ENCODE measurements around the gene PGM2.
A peak's percentile ranks its signal among the peaks of the same experiment; 100 is the strongest.

Gene PGM2

DNA sequence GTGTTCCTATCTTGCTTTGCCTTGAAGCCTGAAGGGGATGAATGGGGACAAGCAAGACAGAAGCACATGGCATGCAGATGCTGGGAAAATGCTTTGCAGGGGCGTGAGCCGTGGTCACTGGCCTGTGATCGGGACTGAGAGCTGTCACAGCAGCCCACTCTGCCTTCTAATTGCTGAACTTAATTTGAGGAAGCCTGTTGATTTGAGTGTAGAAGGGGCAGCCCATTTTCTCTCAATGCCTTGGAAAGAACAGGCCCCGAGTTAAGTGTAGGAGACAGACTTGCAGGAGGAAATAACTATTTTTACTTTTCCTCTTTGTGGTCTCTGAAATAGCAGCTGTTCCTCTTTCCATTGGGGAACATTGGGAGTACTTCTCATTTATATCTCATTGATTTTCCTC is 38.3 kb downstream of the PGM2 start:
- no peak for DNase-seq (ENCODE audit: low read depth in 3 of 3)

DNA sequence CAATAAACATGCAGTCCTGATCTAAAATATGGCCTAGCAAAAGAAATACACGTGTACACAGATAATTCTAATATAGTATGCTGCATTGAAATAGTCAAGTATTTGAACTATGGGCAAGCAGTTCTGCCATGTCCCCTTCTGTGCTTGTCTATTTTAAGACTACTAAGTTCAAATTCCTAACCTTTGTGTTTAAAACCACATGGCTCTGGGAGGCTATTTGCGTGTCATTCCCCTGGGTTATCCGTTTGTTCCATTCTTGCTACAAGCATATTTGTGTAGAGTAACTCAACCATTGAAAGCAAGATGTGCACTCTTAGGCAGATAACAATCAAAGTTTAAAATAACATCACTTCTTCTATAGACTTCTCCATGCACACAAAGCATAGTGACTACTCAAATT is 39.0 kb downstream of the PGM2 start:
- no peak for DNase-seq (ENCODE audit: low read depth in 3 of 3)

DNA sequence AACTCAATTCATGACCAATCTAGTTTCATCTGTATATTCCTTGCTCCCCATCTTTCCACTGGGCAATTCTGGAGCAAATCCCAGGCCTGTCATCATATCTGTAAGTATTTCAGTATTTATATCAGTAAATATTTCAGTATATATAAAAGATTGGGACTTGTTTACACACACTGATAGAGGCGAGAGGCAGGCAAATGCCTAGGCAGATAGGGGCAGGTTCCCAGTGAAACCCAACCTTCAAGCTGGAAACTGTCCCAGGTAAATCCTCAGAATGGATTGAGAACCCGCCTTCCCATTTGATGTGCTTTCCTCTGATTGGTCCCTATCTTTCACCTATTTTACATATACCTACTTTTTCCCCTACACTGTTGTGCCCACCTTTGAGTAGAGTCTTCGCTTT is 40.6 kb downstream of the PGM2 start:
- DNase-seq (ENCODE audit: low read depth in 3 of 3): no peak

DNA sequence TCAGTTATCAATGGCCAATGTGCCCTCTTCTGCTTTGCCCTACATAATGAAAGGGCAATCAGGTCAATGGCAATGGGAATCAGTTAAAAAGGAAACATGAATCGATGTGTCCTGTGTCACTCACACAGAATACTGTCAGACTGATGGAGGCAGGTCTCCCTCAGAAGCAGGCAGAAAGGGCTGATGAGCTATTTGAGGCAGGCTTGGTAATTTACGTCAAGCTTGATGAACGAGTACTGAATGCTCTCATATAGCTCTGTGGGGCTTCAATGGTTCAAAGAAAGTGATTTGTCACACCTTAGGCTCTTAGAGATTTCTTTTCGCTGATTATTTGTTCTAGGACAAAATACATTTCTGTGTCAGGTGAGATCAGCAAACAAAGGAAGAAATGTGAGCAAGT is 41.8 kb downstream of the PGM2 start:
- DNase-seq (ENCODE audit: low read depth in 3 of 3): no peak

DNA sequence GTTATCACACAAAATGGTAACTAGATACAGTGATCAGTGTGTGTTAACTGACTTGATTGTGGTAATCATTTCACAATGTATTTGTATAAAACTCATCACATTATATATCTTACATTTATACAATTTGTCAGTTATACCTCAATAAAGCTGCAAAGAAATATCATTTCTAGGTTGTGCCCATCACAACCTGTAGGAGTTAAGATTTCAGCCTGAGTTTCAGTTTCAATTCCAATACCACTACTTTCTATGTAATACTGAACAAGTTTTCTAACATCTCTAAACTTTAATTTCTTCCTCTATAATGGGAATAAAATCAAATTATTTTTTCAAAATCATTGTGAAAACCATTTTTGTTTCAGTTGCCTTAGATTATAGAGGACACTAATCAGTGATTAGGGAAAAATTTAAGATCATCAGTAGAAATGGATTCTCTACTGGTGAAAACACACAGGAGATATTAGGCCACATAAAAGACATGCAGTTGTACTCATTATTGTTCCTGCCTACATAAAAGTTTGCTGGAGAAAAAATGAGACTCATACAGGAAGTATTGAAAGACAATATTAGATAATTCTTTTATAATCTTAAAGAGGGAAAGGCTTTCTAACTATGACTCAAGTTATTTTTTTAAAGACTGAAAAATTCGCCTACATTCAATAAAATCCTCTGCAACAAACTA is 46.0 kb downstream of the PGM2 start:
- DNase-seq (ENCODE audit: low read depth in 3 of 3): no peak

DNA sequence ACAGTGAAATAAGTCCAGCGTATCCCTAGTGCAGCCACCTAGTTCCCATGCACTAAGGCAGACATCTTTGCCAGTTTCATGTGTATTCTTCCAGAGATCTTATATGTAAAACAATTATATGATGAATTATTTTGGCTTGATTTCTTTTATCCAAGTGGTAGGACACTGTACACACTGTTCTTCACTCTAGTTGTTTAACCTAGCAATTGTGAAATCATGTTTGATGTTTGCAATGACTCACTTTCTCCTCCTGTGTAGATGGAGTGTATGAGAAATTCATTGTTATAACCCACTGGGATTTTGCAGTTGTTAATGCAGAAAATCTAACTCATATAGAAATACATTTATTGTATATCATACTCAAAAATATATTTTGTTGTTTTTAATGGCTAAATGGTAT is 46.9 kb downstream of the PGM2 start:
- no peak for DNase-seq (ENCODE audit: low read depth in 3 of 3)

DNA sequence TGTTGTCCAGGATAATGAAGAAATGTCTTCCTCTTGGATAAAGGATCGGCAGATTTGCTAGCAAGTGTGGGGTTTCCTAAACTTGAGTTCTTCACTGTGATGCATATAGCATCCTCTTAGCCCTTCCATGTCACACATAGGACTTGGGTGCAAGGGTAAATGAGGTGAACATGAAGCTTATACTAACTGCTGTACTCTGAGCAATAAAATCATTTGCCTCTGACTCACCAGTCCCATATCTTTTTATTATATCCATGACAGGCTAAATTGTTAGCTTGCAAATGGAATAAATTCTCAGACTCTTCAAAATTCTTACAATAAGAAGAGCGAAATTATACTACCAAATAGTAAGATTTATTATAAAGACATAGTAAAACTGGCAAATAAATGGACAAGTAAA is 49.7 kb downstream of the PGM2 start:
- DNase-seq (ENCODE audit: low read depth in 3 of 3): no peak

DNA sequence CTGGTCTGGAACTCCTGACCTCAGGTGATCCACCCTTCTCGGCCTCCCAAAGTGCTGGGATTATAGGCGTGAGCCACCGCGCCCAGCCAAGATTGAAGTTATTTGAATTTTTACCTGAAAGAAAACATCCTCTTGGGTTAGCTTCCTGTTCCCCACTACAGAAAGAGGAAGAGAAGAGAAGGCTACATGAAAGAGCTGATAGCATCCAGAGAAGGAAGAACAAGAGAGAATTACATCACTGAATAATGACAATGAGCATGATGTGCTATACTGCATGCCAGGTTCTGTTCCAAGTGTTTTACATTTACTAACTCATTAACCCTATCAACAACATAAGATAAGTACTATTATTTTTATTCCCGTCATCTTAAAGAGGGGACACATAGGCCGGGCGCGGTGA is 52.9 kb downstream of the PGM2 start:
- DNase-seq (ENCODE audit: low read depth in 3 of 3): no peak

DNA sequence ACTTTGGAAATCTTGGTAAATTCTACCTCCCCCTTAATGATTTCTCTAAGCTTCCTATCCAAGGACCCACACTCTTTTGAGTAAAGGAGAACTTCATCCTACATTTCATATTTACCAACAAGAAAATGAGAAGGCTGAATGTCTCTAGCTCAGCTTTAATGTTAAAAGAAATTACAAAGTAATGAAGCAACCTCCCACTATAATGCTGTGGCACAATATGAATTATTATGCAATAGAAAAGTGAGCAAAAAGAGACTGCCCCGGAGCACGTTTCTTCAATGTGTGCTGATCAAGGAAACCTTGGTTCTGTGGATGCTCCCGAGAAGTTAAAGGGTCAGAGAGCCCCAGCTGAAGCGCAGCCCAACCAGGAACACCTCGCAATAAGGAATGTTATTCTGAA is 55.3 kb downstream of the PGM2 start:
- DNase-seq (ENCODE audit: low read depth in 3 of 3): no peak

DNA sequence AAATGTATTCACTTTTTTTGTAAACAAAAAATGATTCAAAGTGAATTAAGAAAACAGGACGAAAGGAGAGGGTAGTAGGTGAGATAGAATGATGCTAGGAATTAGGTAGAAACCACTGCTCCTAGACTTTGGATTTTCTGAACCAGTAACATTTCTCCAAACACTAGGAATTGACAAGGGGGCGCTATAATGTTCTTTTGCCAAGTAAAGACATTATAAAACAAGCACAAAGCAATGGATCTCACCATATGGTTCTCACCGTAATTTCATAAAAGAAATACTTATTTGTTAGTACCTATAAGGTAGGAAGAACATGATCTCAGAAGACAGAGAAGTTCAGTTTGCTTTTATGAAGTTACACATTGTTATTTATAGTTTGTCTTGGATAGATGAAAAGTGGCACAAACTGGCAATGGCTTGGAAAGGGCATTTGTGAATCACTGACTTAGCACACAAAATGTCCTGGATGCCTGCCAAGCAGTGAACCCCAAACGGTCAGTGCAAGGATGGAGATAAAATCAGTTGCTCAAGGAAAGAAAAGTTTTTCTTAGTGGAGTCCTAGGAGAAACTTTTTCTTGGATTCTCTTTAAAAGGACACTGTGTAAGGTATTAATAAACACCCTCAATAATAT is 56.3 kb downstream of the PGM2 start:
- no peak for DNase-seq (ENCODE audit: low read depth in 3 of 3)

DNA sequence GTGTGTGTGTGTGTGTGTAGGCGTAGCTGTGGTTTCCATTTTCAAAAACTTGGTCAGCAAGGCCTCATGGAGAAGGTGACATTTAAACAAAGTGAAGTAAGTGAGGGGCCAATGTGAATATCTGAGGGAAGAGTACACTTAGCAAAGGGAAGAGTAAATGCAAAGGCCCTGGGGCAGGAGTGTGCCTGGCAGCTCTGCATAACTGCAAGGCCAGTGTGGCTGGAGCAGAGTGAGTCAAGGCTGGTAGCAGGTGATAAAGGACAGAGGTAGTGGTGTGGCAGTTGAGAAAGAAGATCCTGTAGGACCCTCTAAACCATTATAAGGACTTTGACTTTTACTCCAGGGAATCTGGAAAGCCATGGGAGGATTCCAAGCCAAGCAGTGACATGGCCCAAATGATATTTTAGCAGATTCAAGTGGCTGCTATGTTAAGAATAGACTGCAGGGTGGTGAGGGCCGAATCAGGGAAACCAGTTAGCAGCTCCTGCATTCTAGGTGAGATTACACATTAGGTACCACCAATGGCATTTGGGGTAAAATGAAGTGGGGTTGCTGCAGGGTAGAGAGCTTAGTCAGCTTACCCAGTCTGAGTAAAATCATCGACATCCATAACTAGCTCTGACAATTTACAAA is 58.5 kb downstream of the PGM2 start:
- DNase-seq (ENCODE audit: low read depth in 3 of 3): no peak

DNA sequence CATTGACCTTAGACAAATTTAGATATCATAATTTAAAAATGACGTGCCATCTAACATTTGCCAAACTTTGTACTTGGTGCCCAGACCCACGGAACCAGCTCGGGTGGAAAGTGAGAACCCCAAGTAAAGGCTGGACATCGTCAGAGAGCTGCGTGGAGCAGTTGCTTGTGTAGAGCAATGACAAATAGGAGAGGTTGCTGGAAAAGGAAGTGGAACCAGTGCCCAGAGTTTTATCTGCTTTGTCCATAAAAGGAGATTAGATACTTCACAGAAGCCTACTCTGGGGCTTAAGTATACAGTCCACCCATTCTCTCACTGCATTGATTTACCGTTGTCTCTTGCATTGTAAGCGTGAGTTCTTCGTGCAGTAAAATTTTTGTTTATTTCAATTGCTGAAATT is 59.0 kb downstream of the PGM2 start:
- no peak for DNase-seq (ENCODE audit: low read depth in 3 of 3)

DNA sequence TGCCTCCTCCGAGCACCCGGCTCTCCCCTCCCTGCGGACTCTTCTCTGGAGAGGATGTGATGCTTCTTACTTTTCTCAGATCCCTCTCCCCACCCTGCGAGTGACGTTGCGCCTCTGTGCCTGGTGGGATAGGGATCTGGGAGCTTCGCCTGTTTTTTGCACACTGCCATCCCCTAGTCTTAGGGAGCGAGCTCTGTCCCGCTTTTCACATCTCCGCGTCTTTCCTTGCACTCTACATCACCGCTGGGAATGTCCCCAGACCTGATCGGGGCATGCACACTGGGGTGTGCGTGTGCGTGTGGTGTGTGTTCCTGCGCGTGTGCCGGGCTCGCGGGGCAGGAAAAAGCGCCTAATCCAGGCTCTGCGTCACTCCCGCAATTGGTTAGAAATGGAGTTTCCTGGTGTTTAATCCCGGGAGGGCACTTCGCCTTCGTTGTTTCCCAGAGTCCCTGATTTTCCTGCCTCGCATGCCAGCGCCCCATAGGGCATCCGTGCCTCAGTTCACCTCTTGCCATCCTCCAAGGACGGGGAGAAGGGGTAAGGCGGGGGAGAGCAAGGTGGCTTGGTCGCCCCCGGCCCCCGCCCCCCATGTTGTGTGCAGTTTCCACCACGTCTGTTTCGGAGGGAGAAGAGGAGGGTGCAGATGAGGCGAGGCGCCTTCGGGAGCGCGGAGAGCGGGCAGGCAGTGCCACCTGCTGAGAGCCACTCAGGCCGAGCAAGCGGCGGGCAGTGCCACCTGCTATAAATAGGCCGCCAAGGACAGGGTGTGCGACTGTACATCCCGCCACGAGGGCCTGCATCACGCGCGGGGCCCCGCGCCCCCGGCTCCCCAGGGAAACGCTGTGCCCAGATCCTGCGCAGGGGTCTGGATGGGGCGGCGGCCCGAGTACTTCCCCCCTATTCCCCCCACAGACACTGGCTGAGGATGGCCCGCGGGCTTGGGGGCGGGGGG is 63.6 kb downstream of the PGM2 start:
- DNase-seq (ENCODE audit: low read depth in 3 of 3): peak; percentile 5 to 20 (median 11)

DNA sequence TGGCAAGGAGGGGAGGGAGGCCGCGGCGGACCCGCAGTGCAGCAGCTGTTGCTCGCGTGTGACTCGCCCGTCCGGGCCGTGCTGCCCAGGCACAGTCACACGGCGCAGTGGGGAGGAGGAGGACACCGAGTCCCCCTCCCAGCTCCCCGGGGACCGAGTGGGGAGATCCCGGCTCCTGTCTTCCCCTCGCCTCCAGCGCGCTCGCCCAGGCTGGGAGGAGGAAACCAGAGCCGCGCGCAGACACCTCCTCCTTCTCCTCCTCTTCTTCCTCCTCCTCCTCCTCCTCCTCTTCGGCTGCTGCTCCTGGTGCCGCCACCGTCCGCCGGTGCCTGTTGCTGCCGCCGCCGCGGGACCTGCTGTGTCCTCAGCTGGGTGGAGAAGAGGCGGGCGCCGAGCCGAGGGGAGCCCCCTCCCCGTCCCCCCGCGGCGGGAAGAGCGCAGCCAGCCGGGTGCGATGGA is 64.3 kb downstream of the PGM2 start, which contains the start of gene TBC1D1:
Gene TBC1D1, plus strand, starts transcription at position 284 of the 459 bp plus-strand sequence. CDS start 11,012 bp downstream, outside the sequence.
- peak; percentile 12 to 26 (median 17) for DNase-seq (ENCODE audit: low read depth in 3 of 3)

DNA sequence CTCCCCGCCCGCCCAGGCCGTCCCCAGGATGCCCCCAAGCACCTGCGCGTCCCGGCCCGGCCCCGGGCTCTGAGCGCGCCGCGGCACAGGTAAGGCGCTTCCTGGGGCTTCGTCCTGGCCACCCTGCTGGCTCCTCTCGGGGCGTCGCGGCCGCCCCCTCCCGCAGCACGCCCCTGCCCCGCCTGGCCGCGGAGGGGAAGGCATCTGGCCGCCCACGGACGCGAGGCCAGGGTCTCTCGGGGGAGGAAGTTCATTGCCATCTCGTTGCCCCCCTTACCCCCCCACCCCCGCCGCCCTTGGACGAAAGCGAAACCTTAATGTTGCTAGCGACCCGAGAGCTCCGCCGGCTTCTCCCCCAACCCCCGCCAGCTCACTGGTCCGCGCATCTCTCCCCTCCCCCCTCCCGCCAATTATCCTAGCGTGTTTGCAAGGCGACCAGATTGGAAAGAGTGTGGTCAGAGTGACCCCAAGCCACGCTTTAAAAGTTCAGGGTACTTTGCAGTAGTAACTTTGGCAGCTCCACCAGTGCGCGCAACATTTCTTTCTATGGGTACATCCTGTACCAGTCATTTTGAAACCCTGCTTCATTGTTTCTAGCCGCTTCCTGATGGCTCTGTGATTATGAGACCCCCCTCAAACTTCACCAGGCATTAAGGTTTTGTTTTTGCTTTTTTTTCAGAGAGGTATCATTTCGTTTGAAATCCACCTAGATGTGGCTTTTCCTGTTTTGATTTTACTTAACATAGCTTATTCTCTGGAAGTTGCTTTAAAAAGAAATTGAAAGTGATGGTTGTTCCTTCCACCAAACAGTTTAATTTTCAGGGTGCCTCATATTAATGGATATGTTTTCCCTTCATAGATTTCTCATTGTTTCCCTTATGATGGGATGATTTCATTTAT is 65.0 kb downstream of the PGM2 start:
- peak; percentile 41 to 53 (median 45) for DNase-seq (ENCODE audit: low read depth in 3 of 3)

DNA sequence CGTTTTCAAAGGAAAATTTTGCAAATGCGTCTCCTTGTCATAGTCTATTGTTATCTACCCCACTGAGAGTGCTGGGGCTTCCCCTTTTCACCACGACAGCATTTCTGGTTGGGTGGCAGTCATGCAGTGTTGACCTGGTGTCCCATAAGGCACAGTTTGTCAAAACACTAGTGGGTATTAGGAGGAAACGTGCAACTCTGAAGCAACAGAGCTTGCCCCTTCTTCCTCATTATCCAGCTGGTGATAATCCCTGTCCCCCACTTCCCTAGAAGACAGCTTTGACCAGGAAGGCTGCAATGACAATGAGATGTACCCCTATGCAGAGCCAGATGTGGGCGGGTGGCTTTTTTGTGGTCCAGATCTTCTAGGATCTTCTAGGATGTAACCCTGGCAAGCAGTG is 66.2 kb downstream of the PGM2 start:
- peak in 2 of 3 experiments; percentile 21 to 28 for DNase-seq (ENCODE audit: low read depth in 3 of 3)

DNA sequence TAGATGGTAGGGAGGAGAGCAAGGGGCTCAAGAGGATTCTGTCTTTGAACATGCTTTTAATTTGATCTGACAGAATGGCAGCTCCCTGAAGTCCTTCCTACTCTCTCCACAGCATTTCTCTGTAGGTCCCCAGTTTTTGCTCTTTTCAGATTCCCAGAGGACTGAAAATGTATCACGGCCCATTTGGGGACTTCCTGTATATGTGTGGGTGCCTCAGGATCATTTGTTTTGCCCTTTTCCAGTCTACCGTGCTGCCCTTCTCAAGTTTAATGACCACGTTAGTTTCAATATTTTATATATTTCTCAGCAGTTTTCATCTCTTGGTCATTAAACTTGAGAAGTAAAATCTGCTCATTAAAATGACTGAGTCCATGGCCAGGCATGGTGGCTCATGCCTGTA is 66.7 kb downstream of the PGM2 start:
- no peak for DNase-seq (ENCODE audit: low read depth in 3 of 3)

DNA sequence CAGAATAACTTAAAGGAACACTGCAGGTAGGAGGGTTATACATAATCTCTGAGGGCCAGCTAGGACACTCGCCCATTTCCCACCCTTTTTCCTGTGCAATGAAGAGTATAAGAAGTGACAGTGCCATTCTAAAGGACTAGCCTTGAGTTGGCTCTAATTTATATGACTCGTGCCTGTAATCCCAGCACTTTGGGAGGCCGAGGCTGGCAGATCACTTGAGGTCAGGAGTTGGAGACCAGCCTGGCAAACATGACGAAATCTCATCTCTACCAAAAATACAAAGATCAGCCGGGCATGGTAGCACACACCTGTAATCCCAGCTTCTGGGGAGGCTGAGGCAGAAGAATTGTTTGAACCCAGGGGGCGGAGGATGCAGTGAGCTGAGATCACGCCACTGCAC is 68.8 kb downstream of the PGM2 start:
- no peak for DNase-seq (ENCODE audit: low read depth in 3 of 3)

DNA sequence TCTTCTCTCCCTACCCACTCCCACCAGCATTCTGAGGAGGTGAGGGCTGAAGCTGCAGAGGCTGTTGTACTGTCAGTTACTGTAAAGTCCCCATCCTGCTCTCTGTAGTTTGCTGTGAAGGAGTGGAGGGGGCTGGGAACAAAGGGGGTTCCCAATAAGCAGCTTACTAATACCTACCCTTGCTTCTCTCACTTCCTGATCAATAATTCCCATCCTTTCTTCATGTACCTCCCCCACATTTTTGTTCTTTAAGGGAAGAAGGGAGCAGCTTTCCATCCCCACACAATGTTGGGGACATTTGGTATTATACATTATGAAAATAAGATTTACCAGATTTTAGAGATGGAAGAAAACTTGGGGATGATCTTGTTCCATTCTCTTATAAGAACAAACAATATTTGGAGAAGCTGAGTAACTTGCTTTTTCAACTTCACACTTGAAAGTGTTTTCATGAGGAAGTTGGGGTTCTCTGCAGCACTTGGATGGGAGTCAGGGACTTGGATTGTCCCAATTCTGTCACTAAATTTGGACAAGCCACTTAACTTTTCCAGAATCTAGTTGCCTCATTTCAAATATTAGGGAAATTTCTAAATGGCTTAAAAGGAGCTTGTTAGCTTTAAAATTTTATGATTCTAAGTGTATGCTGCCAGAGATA is 69.8 kb downstream of the PGM2 start:
- no peak for DNase-seq (ENCODE audit: low read depth in 3 of 3)

DNA sequence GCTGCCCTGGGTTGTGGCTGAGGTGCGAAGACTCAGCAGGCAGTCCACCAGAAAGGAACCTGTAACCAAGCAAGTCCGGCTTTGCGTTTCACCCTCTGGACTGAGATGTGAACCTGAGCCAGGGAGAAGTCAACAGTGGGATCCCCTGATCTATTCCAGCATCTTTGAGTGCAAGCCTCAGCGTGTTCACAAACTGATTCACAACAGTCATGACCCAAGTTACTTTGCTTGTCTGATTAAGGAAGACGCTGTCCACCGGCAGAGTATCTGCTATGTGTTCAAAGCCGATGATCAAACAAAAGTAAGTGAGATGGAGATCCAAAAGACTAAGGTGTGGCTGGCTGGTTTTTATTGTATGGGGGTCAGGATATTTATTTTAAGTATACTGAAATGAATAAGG is 75.7 kb downstream of the PGM2 start:
- no peak for DNase-seq (ENCODE audit: low read depth in 3 of 3)
